Glomerular endothelial cell (primary cell): ENCODE measurements around the gene MCMBP. TPM values are rescaled to one million over a fixed set of nuclear protein-coding genes. Genes with fewer than 3 reads are reported as not detected.

Experiments
- DNase-seq: peaks from one replicate; pipeline ENCODE4 v3.0.0-alpha.2; 2011; ENCODE audit warnings: low read depth, low spot score; ENCODE audit errors: extremely low read depth
- total RNA-seq: library from RNA; depleted of rRNA; stranded (reverse); fragments of >200 nt; gene quantifications from 2 replicates; pipeline ENCODE4 v1.2.3, GENCODE V29; 2015

MCMBP gene
- total RNA-seq, 1 donor from 2014 or later, result 55.8 TPM

- no peak for DNase-seq
These were observed 86.4 kb downstream of the MCMBP start for GRCh38 chr10:119786117-119786769.

GRCh38 chr10:119784340-119785067, 88.1 kb downstream of the MCMBP start:
- DNase-seq, result no peak

DNA sequence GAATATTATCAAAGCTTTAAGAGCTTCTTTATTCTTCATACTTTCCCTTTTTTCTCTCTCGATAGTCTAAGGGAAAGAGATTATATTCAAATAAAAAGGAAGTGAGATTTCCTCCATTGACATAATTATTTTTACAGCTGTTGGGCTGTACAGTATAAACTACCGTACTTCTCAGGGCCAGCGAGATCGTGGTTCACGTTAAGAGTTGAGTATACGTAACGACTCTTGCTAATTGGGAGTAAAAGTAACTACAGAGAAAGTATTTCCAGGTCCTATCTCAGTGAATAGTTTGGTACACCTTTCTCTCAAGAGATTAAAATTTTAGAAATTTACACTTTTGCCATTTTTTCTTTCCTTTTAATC, 89.0 kb downstream of the MCMBP start:
- DNase-seq, result no peak

GRCh38 chr10:119782981-119783664, 89.5 kb downstream of the MCMBP start:
- no peak for DNase-seq

- DNase-seq, result no peak
These were observed 91.1 kb downstream of the MCMBP start for GRCh38 chr10:119781498-119781897.

- DNase-seq, result no peak
These were observed 91.7 kb downstream of the MCMBP start for GRCh38 chr10:119780879-119781480.

Other genes starting within 250 kb of the MCMBP start
- gene BAG3, start 221.5 kb downstream of the MCMBP start, total RNA-seq, result 70.9 and 77.7 TPM in 2 replicates
- 21.3 and 21.6 TPM in 2 replicates for gene INPP5F, start 146.8 kb downstream of the MCMBP start, total RNA-seq
- 17.8 and 58.3 TPM in 2 replicates for gene SEC23IP, start 19.9 kb upstream of the MCMBP start, total RNA-seq